HG03342 (cell line): ENCODE results near the gene SLX4.

Source experiments
- ATAC-seq: cut with Tn5 transposase; IDR thresholded peaks from one replicate; pipeline ENCODE4 v1.9.1; 2021; ENCODE audit warnings: mild to moderate bottlenecking, moderate library complexity; ENCODE audit not compliant: unreplicated experiment

SLX4 gene

DNA sequence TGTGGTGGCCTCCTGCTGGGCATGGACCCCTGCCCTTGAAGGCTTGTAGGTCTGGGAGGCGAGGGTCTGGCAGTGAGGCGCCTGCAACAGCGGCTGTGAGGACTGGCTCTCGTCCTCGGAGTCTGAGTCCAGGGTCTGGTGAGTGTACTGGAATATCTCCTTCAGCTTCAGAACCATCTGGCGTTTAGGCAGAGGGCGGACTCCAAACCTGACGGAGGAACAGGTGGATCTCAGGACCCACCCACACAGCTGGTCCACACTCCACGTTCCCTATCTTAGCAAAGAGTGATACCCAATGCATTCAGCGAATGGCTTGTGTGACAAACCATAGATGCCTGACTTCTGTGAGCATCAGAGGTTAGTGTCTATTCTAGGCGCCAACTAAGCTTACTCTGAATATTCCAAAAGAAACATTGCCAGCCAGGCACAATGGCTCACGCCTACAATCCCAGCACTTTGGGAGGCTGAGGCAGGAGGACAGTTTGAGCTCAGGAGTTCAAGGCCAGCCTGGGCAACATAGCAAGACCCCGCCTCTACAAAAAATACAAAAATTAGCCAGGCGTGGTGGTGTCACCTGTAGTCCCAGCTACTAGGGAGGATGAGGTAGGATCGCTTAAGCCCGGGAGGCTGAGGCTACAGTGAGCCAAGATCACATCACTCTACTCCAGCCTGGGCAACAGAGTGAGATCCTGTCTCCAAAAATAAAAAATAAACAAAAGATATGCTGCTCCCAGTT, 27.9 kb downstream of the SLX4 start:
- ATAC-seq = no peak

DNA sequence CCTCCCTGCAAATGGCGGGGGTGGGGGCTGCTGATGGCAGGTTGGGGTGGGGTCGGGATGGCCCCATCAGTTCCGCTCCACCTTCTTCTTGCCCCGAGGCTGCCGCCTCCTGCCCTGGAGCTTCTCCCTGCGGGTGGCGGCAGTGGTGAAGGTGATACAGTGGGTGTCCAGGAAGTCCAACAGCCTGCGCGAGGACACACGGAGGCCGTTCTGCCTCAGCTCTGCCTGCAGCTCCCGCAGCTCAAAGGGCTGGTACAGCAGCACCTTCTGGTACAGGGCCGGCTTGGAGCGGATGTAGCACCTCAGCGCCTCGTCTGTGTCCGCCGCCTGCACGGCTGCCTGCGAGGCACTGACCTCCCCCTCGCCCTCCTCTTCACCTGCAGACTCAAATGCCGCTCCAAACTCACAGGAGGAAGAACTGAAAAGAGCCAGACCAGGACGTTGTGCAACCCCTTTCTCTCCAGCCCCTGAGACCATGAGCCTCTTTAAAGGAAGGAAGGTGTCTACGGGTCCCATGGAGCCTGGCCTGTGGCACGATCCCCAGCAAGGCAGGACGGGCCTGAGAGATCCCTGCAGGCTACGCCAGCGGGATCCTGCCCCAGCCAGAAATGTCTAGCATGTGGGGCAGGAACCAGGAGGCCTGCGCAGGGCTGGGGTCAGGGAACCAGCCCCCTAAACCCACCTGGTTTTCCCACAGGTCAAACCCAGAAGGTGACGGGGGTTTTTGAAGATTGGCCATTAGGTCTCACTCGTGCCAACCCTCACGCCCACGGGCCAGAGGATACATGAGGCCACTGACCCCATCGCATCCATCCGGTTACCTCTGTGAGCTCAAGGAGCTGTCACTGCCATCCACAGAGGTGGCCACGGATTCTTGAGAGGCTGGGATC, 28.9 kb downstream of the SLX4 start:
- ATAC-seq = no peak

- ATAC-seq = no peak
Measured at GRCh38 chr16:3581392-3581791, 30.0 kb downstream of the SLX4 start.

- ATAC-seq = no peak
Measured at GRCh38 chr16:3580686-3581085, 30.7 kb downstream of the SLX4 start.

- no peak for ATAC-seq
Measured at GRCh38 chr16:3580251-3580651, 31.2 kb downstream of the SLX4 start.

- ATAC-seq = no peak
Measured at GRCh38 chr16:3579776-3580175, 31.6 kb downstream of the SLX4 start.

DNA sequence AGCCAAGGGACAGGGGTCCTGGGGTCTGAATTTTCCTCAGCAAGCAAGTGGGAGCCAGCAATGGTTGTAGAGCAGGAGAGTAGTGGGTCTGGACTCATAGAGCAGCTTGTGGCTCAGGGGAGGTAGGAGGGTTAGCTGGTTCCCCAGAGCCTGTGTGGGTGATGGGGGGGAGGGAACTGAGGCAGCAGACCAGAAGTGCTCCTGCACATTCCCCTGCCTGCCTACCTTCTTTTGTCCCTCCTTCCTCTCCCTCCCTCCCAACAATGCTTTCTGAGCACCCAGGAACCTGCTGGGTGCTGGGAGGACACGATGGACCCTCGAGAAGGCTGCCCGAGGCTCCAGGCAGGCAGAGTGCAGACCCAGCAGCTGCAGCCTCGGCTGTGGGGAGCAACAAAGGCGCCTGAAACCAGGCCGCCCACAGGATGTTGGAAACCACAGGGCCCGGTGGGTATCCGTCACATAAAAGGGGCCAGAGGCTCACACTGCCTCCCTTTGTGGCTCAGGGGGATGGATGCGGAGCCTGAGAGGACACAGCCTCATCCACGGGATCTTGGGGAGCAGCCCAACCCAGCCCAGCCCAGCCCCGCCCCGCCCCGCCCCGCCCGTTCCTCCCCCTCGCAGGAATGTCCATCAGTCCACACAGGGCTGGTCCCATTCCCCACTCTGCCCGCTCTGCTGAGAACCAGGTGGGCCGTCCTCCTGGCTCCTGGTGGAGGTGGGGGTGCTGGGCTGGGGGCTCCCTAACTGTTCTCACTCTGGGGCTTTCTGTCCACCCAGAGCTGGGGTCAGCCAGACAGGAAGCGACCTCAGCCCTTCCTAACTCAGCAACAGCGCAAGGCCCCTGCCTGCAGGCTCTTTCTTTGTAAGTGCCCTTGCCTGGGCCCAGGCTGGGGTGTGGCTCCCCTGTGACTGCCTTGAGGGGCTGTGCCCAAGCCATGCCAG, 32.5 kb downstream of the SLX4 start:
- ATAC-seq = peak; percentile 62

GRCh38 chr16:3578121-3578520, 33.3 kb downstream of the SLX4 start:
- no peak for ATAC-seq

DNA sequence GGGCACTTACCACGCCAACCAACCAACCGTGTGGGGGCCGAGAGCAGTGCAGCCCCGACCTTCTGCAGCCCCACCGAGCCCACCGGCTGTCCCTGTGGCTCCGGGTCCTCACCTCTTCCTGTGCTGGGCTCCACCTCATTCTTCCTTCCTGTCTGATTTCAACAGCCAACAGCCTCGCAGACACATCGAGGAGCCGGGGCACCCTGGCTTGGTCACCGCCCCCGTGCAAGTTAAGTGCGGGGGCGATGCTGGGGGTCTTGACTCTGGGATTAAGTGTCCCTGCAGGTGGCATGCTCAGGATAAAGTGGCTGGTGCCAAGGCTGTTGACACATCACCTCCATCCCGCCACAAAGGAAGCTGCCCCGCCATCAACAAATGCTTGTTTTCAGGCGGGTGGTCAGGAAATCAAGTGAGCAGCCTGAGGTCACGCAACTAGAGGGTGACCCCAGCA, 34.1 kb downstream of the SLX4 start, which contains the start of gene NLRC3:
TSS of gene NLRC3 (minus strand) at position 102 of the 451 bp plus-strand sequence. CDS start 12,367 bp downstream, outside the sequence.
- no peak for ATAC-seq

GRCh38 chr16:3576211-3576610, 35.2 kb downstream of the SLX4 start:
- no peak for ATAC-seq

DNA sequence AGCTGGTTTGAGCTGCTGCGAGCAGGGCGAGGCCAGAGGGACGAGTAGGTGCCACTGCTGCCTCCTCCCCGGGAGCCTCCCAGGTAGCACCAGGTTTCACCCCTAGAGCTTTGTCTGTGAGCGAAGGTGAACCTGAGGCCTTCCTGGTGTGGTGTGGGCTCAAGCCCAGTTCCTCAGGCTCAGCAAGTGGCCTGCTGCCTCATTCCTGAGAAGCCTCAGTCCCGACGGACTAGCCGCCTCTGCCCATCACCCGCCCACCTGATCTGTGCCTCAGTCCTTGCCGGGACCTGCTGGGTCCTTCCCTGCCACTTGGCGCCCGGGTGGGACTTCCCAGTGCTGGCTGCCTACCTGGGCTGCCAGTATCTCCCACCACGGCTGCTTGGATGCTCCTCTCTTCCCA, 35.9 kb downstream of the SLX4 start:
- ATAC-seq = no peak

- no peak for ATAC-seq
Measured at GRCh38 chr16:3574195-3574594, 37.2 kb downstream of the SLX4 start.

DNA sequence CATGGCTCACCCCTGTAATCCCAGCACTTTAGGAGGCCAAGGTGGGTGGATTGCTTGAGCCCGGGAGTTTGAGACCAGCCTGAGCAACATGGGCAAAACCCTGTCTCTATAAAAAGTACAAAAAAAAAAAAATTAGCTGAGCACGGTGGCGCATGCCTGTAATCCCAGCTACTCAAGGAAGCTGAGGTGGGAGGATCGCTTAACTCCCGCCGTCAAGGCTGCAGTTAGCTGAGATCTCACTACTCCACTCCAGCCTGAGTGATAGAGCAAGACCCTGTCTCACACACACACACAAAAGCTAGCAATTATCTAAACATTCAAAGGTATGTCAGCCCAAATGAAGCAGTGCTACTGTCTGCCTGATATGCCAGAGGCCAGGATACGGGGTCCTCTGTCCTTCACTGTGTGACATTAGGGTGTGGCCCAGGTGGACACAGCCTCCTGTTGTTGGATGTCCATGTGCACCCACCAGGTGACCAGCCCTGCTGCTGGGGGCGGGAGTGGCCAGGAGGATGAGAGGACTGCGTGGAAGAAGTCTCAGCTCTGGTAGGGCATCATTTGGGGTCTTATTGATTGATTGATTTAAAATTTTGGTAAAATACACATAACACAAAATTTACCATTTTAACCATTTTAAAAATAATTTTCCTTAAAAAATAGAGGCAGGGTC, 38.1 kb downstream of the SLX4 start:
- no peak for ATAC-seq

GRCh38 chr16:3570420-3571062, 40.9 kb downstream of the SLX4 start:
- ATAC-seq = no peak

GRCh38 chr16:3569851-3570250, 41.6 kb downstream of the SLX4 start:
- ATAC-seq = no peak

DNA sequence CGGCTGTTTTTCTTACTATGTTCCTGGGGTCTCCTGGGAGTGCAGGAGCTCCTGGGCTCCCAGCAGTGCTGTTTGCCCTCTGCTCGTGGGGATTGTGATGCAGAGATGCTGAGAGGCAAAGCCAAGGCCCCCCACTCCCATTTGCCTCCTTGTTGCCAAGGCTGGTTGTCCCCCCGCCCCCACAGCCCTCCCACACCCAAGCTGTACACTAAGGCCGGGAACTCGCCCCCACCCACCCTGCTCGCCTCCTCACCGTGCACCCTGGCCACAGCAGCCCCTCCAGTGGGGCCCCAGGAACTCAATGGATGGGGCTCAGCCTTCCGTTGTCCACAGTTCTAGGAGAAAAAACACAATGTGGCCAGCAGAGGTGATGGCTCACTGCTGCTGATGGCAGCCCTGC, 44.4 kb downstream of the SLX4 start:
- no peak for ATAC-seq

DNA sequence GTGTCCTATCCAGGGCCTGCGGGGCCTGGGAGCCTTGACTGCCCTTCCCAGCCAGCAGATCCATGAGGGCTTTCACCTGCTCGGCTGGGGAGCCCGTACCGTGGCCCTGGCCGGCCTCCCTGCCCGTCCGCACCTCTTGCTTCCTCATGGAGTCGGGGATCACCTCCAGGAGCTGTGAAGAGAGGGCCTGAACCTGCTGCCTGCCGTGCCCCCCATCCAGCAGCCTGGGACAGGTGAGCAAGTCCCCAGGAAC, 46.6 kb downstream of the SLX4 start:
- ATAC-seq = no peak

- ATAC-seq = no peak
Measured at GRCh38 chr16:3564130-3564888, 47.1 kb downstream of the SLX4 start.

- no peak for ATAC-seq
Measured at GRCh38 chr16:3562914-3563480, 48.4 kb downstream of the SLX4 start.
